Pancreas (tissue), 10 donors: ENCODE results near the gene RIN3. TPM values are rescaled to one million over a fixed set of nuclear protein-coding genes. Genes with fewer than 3 reads are reported as not detected.

ENCODE experiments used
- ATAC-seq, 4 donors: fragments of 200-7000 bp; cut with Tn5 transposase; one replicate each; pipeline versions ENCODE4 v1.8.0 to v1.9.1; 2020; ENCODE audit warnings: mild to moderate bottlenecking in 4 of 4, moderate library complexity in 4 of 4
- DNase-seq, 6 donors: peaks; one replicate each; pipeline ENCODE4 v3.0.0-alpha.2; 2020
- FAIRE-seq: peaks from 2 replicates; lab custom pipeline; 2012; peaks lifted over from hg19 to GRCh38; lab: Jason Lieb, UNC
- H3K27ac ChIP-seq, 4 donors: fragments of 200-600 bp; sonication (generic); 1 replicate in 3 of 4; 2 replicates in 1 of 4; pipeline versions ENCODE4 v1.5.0 to v1.8.0; 2020
- H3K27me3 ChIP-seq, 4 donors: fragments of 200-600 bp; one replicate each; pipeline ENCODE4 v1.8.0; 2021
- H3K36me3 ChIP-seq, 3 donors: fragments of 200-600 bp; sonication (generic) in 1 of 3; one replicate each; pipeline versions ENCODE4 v1.5.0 to v1.8.0; 2020 to 2021
- H3K4me1 ChIP-seq, 3 donors: fragments of 200-600 bp; one replicate each; pipeline ENCODE4 v1.8.0; 2021
- H3K4me3 ChIP-seq, 4 donors: fragments of 200-600 bp; sonication (generic) in 2 of 4; one replicate each; pipeline versions ENCODE4 v1.5.0 to v1.8.0; 2020 to 2021
- H3K9me3 ChIP-seq, 4 donors: fragments of 200-600 bp; one replicate each; pipeline ENCODE4 v1.8.0; 2021
- WGBS, 2 donors: extraction: QIAGEN DNeasy Blood & Tissue Kit; methylation state at CpG; one replicate each; pipeline ENCODE4 v1.1.7; 2013; 5-methylcytosine and 5-hydroxymethylcytosine counted together
- intact Hi-C, 3 donors: fragments of 100-400 bp; cut with DNase I; formaldehyde crosslinking; loops; one replicate each; pipeline versions ENCODE4 v1.11.1 to v1.14.2; 2022
- polyA plus RNA-seq, 2 donors: library from polyadenylated mRNA; stranded (reverse); fragments of 200-250 nt; gene quantifications; one replicate each; pipeline ENCODE4 v1.2.3, GENCODE V29; 2013
- total RNA-seq, 6 donors: library from RNA; stranded (reverse); fragmentation: NEBNext Ultra II Directional in 4 of 6; extraction: Animal tissue kit (Norgen Biotek cat#: 25700) in 4 of 6; gene quantifications; one replicate each; pipeline versions ENCODE4 v1.2.1 to v1.2.4, GENCODE V29; 2021 to 2023
- TF ChIP-seq, protein P1 (sequence below), 4 donors: fragments of 200-600 bp; sonication (generic) in 3 of 4; IDR thresholded peaks; one replicate each; pipeline versions ENCODE4 v1.5.0 to v1.8.0; 2021; ENCODE audit warnings: antibody characterized with exemption in 4 of 4
- donor health status: healthy with polysubstance abuse.
- donor health status: DM: no; HTN: no; CAD: no; lungs with moderate emphysema.
- donor health status: DM: no; HTN: no; CAD: no.
- donor health status: control.
- donor health status: control.
- donor health status: Bipolar disorder and iron deficiency.
- donor health status: DM: yes; HTN: yes; CAD: no.
- donor health status: DM: no; HTN: no; CAD: no.
- donor health status: DM: no; HTN: no; CAD: no.
- donor health status: DM: yes; HTN: yes; CAD: no.

Gene RIN3
- total and polyA plus RNA-seq, 8 donors = 1.1 to 9.0 (median 2.3) TPM

DNA sequence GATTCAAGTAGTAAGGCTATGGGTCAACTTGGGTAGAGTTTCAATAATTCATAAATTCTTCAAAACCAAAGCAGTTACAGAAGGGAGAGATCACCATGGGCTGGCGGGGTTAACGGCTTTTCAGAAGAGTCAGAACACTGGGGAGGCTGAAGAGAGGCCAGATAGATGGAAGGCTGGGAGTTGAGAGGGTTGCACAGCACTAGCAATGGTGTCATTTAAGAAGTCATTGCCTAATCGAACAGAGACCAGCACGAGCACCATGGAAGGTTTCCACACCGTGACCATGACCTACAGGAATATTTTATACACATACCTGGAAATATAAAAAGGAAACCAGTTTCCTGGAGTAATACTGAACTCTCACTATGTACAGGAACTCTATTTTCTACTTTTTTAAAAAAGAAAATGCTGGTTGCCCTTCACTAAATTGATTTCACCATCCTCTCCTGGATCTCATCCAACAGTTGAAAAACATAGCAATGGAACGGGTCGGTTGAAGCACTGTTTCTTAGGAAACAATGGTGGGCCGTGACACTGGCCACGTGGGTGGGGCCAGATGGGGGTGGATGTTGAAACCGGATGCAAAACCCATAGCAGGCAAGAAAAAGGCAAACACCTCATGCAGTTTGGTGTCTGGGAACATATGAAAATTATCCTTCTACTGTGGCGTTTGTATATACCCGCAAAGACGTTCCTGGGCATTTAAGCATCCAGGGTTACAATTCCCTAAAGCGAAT is 38.0 kb upstream of the RIN3 start:
- Histone ChIP-seq H3K36me3 (no peaks in the 10 kb centered on the region), H3K4me3 (no peak overlapping the region), H3K27me3 (no peaks in the 10 kb centered on the region), H3K4me1 (no peaks in the 10 kb centered on the region), H3K27ac (no peak overlapping the region), H3K9me3 (no peaks in the 10 kb centered on the region)
- TF ChIP-seq, protein P1, sequence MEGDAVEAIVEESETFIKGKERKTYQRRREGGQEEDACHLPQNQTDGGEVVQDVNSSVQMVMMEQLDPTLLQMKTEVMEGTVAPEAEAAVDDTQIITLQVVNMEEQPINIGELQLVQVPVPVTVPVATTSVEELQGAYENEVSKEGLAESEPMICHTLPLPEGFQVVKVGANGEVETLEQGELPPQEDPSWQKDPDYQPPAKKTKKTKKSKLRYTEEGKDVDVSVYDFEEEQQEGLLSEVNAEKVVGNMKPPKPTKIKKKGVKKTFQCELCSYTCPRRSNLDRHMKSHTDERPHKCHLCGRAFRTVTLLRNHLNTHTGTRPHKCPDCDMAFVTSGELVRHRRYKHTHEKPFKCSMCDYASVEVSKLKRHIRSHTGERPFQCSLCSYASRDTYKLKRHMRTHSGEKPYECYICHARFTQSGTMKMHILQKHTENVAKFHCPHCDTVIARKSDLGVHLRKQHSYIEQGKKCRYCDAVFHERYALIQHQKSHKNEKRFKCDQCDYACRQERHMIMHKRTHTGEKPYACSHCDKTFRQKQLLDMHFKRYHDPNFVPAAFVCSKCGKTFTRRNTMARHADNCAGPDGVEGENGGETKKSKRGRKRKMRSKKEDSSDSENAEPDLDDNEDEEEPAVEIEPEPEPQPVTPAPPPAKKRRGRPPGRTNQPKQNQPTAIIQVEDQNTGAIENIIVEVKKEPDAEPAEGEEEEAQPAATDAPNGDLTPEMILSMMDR (IDR thresholded peaks at IDR 0.05) = no peak
- 53 to 60% methylated on average over 14 of the region's 14 CpGs for WGBS, 2 donors
- FAIRE-seq (no peak), DNase-seq (no peak), ATAC-seq (peak in 2 of 4 donors; percentile 47 to 66)
- intact Hi-C loops = no loop called here

DNA sequence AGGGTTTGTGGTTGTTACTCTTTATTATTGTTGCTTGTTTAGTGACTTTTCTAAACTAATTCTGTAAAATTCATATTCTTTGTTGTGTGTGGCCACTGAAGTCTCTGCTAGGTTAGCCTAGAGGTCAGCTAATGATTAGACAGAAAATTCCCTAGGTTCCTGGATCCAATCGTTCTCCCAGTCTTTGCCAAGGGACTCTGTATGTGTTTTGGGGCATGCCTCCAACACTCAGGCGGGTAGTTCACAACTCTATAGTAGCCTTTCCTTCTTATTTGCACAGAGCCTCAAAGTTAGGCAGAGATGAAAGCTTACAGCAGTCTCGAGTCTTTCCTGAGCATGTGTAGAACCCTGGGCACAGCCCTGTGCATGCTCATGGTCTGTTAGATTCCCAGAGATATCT is 32.7 kb upstream of the RIN3 start:
- Histone ChIP-seq H3K27ac (no peak overlapping the region), H3K36me3 (no peaks in the 10 kb centered on the region), H3K4me3 (no peak overlapping the region), H3K27me3 (no peaks in the 10 kb centered on the region), H3K4me1 (no peaks in the 10 kb centered on the region), H3K9me3 (no peaks in the 10 kb centered on the region)
- FAIRE-seq = no peak
- no peak for DNase-seq
- ATAC-seq = no peak
- WGBS, 2 donors = 37 to 55% methylated on average over 3 of the region's 3 CpGs
- TF ChIP-seq, protein P1 (IDR thresholded peaks at IDR 0.05) = no peak
- intact Hi-C loops = no loop called here

DNA sequence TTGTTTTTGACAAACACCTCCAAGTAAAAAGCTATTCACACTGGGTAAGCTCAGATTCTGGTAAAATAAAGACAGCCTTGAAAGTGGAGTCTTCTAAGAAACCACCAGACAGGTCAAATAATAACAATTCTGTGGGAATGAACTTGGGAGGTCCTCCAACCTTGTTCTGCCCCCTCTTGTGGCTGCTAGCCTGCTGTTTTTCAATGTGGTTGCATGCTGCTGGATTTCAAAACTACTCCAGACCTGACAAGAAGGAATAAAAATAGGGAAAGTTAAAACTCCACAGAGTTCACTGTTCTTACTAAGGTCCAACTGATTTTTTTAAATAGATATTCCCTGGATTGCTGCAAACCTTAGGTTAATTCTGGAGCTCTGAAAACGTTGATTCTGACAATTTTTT is 32.2 kb upstream of the RIN3 start:
- no peak for FAIRE-seq
- TF ChIP-seq, protein P1 (IDR thresholded peaks at IDR 0.05) = no peak
- WGBS, 2 donors = 28 to 36% methylated on average over 1 of the region's 1 CpG

DNA sequence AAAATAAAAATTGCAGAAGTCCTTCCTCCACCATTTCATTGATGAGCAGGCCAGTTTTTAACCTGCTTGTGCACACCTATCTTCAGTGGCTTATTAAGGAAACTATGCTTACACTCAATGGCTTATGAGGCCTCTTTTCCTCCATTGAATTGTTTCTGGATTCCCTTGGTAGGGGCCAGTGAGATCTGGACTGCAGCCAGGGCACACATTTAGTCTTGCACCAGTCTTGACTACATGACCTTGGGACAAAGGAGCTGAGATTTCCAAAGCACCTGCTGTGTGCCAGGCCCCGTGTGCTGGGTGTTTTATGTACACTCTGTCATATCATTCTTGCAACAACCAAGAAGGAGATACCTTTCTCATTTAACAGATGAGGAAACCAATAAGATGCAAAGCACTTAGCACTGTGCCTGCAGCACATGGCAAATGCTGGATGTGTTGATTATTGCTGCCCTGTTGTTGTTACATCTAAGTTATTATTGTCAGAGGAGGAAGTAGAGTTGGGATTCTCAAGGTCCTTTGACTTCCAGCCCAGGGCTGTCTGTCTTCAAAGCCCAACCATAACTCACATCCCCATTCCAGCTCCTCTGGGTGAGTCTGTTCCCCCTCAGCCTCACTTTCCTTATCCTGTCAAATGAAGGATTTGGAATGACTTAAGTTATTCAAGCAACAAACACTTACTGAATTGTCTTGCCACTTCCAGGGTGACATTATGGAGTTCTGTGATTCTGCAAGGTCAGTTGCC is 31.6 kb upstream of the RIN3 start:
- no peaks in the 10 kb centered on the region for H3K4me1 ChIP-seq
- DNase-seq = no peak
- no peak for FAIRE-seq

More for the DNA sequence above, 32.2 kb upstream of the RIN3 start:
- intact Hi-C loops = no loop called here
- H3K27ac ChIP-seq = no peak overlapping the region
- ATAC-seq (peak in 1 of 4 donors; percentile 16), DNase-seq (no peak)
- no peaks in the 10 kb centered on the region for H3K27me3 ChIP-seq
- H3K36me3 ChIP-seq = no peaks in the 10 kb centered on the region
- no peak overlapping the region for H3K4me3 ChIP-seq
- H3K4me1 ChIP-seq = no peaks in the 10 kb centered on the region
- no peaks in the 10 kb centered on the region for H3K9me3 ChIP-seq

More for the DNA sequence above, 31.6 kb upstream of the RIN3 start:
- TF ChIP-seq, protein P1 (IDR thresholded peaks at IDR 0.05) = no peak
- no peak overlapping the region for H3K4me3 ChIP-seq
- H3K9me3 ChIP-seq = no peaks in the 10 kb centered on the region
- intact Hi-C loops = no loop called here
- no peak overlapping the region for H3K27ac ChIP-seq
- ATAC-seq = peak in 1 of 4 donors; percentile 22
- WGBS, 2 donors = 3 to 14% methylated on average over 1 of the region's 1 CpG
- H3K36me3 ChIP-seq = no peaks in the 10 kb centered on the region
- H3K27me3 ChIP-seq = no peaks in the 10 kb centered on the region
